GM12864 (cell line): ENCODE results near the gene C19orf85.

Experiments used
- DNase-seq: peaks from one replicate; pipeline ENCODE4 v3.0.0-alpha.2; 2011; ENCODE audit warnings: low read depth
- H3K4me3 ChIP-seq: 2 replicates; pipeline ENCODE4 v1.5.1; 2011; ENCODE audit warnings: mild to moderate bottlenecking, low read depth, low read length, control low read depth
- TF ChIP-seq, protein P1 (sequence below): IDR thresholded peaks from 2 replicates; pipeline ENCODE4 v1.5.1; 2011; ENCODE audit warnings: low read depth, mild to moderate bottlenecking, moderate library complexity, low read length, control low read depth, inconsistent platforms; ENCODE audit errors: missing control alignments

The C19orf85 gene

DNA sequence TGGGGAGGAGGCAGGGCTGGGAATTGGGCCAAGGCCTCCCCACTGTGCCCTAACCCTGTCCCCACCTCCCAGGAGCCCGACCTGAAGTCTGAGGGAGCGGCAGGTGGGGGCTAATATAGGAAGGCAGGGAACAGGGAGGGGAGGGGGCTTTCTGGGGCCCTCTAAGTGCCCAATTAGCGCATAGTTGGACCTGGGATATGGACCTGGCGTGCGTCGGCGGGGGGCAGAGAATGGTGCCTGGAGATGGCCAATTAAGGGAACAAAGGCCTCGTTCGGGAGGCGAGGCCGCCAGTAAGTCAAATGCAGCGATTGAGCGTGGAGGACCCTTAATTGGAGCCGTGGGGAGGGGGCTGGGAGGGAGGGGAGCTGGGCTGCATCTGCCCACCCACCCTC lies at the start of gene C19orf85:
Gene C19orf85, minus strand, starts transcription at position 90 of the 393 bp plus-strand sequence. CDS start 197 bp downstream, outside the sequence.
- no peak within 1 kb of the TSS for H3K4me3 ChIP-seq
- TF ChIP-seq, protein P1, sequence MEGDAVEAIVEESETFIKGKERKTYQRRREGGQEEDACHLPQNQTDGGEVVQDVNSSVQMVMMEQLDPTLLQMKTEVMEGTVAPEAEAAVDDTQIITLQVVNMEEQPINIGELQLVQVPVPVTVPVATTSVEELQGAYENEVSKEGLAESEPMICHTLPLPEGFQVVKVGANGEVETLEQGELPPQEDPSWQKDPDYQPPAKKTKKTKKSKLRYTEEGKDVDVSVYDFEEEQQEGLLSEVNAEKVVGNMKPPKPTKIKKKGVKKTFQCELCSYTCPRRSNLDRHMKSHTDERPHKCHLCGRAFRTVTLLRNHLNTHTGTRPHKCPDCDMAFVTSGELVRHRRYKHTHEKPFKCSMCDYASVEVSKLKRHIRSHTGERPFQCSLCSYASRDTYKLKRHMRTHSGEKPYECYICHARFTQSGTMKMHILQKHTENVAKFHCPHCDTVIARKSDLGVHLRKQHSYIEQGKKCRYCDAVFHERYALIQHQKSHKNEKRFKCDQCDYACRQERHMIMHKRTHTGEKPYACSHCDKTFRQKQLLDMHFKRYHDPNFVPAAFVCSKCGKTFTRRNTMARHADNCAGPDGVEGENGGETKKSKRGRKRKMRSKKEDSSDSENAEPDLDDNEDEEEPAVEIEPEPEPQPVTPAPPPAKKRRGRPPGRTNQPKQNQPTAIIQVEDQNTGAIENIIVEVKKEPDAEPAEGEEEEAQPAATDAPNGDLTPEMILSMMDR: no peak
- DNase-seq: no peak

DNA sequence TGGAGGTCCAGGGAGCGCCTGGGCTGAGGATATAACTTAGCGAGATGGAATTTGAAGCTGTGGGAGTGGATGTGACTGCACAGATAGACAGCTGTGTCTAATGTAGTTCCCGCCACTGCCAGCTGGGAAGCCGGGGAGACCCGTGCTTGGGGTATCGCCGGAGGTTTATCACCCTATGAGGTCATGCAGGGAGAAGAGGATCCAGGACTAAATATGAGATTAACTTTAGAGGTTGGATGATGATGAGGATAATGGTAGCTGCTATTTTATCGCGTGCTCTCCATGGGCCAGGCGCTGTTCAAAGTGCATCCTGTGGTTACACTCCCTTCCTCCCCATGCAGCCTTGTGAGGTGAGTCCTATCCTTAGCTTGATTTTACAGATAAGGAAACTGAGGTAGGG lies 43.6 kb upstream of the C19orf85 start:
- DNase-seq: no peak
- H3K4me3 ChIP-seq: no peak overlapping the region
- TF ChIP-seq, protein P1: no peak

DNA sequence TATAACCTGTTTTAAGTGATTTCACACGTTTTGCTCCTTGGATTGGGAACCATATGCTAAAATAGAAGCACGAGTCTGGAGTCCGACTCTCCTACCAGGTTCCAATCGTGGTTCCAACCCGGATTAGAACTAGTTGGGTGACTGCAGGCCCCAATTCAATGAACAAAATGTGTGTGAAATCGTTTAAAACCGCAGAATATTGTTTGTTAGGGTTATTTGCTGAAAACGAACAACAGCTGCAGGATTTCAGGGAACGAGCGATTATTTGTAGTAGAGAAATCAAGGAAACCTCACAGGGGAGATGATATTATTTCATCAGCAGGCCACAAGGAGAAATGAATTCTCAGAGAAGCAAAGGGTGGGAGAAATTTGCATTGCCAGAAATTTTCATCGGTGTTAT lies 40.4 kb upstream of the C19orf85 start:
- TF ChIP-seq, protein P1: no peak
- no peak overlapping the region for H3K4me3 ChIP-seq
- DNase-seq: no peak

DNA sequence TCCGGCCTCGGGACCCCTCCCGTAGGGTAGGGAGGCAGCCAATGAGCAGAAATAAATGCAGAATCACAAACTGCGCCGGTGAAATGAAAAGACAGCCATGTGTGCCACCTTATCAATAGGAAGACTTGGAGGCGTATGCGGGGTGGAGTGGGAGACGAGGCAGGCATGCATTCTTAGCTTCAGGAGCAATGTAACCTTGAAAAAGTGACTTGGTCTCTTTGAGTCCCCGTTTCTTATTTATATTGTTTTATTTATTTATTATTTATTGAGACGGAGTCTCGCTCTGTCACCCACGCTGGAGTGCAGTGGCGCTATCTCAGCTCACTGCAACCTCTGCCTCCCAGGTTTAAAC lies 39.7 kb upstream of the C19orf85 start:
- TF ChIP-seq, protein P1: no peak
- H3K4me3 ChIP-seq: no peak overlapping the region
- DNase-seq: no peak

DNA sequence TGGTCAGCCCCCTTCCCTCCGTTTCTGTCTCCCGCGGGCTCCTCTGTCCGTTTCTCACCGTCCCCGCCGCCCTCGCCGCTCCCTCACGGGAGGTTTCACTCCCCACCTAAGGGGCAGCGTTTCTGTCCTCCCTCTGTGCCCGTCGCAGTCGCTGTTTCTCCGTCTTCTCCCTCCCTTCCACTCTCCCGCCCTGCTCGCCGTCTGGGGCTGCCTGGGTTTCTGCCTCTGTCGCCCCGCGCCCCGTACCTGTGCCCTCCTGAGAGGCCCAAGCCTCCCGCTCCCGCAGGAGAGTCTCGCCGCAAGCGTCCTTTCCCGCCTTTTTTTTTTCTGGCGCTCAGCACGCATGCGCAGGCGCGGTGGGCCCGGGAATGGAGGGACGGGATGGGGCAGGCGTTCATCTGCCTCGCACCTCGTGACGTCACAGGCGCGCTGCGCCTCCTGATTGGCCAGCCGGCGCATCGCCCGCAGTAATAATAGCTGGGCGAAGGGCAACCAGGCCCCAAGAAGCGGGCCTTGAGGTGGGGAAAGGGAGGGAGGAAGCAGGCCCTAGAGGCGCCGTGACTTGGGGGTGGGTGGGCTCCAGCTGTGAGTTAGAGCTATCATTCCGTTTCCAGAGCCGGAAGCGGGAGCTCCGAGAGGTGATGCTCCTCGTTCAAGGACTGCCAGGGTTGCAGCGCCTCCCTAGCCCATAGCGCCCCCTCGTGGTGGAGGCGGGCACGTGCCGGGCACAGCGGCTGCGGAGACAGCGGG lies 39.1 kb upstream of the C19orf85 start:
- TF ChIP-seq, protein P1: peak; percentile 96
- H3K4me3 ChIP-seq: peak overlapping the region; percentile 21
- peak; percentile 68 for DNase-seq

DNA sequence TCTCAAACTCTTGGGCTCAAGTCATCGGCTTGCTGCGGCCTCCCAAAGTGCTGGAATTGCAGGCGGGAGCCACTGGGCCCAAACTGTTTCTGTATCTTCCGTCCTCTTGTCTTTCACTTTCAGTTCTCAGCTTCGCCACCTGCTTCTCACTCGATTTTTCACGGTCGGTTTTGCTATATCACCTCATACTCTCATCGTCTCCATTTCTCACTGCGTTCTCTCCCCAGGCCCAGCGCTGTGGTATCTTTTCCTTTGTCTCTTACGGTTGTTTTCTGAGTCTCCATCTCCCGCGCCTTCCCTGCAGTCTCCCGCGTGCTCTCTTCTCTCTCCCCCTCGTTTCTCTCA lies 38.6 kb upstream of the C19orf85 start:
- H3K4me3 ChIP-seq: peak overlapping the region; percentile 15; the same call in 1 of the 2 replicates
- TF ChIP-seq, protein P1: no peak
- no peak for DNase-seq
